ENCODE results near the gene FRMPD3. TPM values are rescaled to one million over a fixed set of nuclear protein-coding genes. Genes with fewer than 3 reads are reported as not detected.

Gene FRMPD3
- under 1 TPM in 1 of 2 donors, not detected in 1; 0.17 TPM for total RNA-seq
- 0 reads per million in 2 donors for total RNA-seq

- ATAC-seq (no peak), DNase-seq (no peak)
- H3K4me1 Mint-ChIP-seq: peaks cover 14% of the 10 kb centered on the region
- H3K27ac Mint-ChIP-seq: no peak within 1 kb of the TSS
- H3K36me3 Mint-ChIP-seq (ENCODE audit: low read depth): peaks cover 7% of the 10 kb centered on the region
- peak within 1 kb of the TSS; percentile 82 for H3K4me3 Mint-ChIP-seq
- peaks cover 50% of the 10 kb centered on the region for H3K27me3 Mint-ChIP-seq
- H3K9me3 ChIP-seq (ENCODE audit: control insufficient read depth, low read length, poor library complexity, severe bottlenecking): no peaks in the 10 kb centered on the region
Measured at GRCh38 chrX:107448998-107449835, at the start of gene FRMPD3. TSS of gene FRMPD3 (plus strand) at chrX:107449652. CDS start at chrX:107526589, 76,937 bp downstream.

- Mint-ChIP-seq H3K27ac (no peak overlapping the region), H3K4me3 (no peak overlapping the region), H3K36me3 (ENCODE audit: low read depth) (peaks cover 2% of the 10 kb centered on the region), H3K27me3 (peaks cover 4% of the 10 kb centered on the region), H3K4me1 (no peaks in the 10 kb centered on the region)
- DNase-seq (no peak), ATAC-seq (no peak)
- H3K9me3 ChIP-seq (ENCODE audit: control insufficient read depth, low read length, poor library complexity, severe bottlenecking): no peaks in the 10 kb centered on the region
Measured at GRCh38 chrX:107420571-107420970, 28.9 kb upstream of the FRMPD3 start.

- H3K4me1 Mint-ChIP-seq: no peaks in the 10 kb centered on the region
- peaks cover 2% of the 10 kb centered on the region for H3K36me3 Mint-ChIP-seq (ENCODE audit: low read depth)
- no peak overlapping the region for H3K27ac Mint-ChIP-seq
- no peaks in the 10 kb centered on the region for H3K9me3 ChIP-seq (ENCODE audit: control insufficient read depth, low read length, poor library complexity, severe bottlenecking)
- ATAC-seq (no peak), DNase-seq (no peak)
- H3K4me3 Mint-ChIP-seq: no peak overlapping the region
- peaks cover 2% of the 10 kb centered on the region for H3K27me3 Mint-ChIP-seq
Measured at GRCh38 chrX:107421337-107421861, 28.1 kb upstream of the FRMPD3 start.

GRCh38 chrX:107429090-107429489, 20.4 kb upstream of the FRMPD3 start:
- no peak overlapping the region for H3K4me3 Mint-ChIP-seq
- H3K27me3 Mint-ChIP-seq: no peaks in the 10 kb centered on the region
- H3K27ac Mint-ChIP-seq: peak overlapping the region; percentile 57
- DNase-seq (no peak), ATAC-seq (no peak)
- peaks cover 2% of the 10 kb centered on the region for H3K36me3 Mint-ChIP-seq (ENCODE audit: low read depth)
- no peaks in the 10 kb centered on the region for H3K9me3 ChIP-seq (ENCODE audit: control insufficient read depth, low read length, poor library complexity, severe bottlenecking)
- peaks cover 2% of the 10 kb centered on the region for H3K4me1 Mint-ChIP-seq

GRCh38 chrX:107440187-107440586, 9.3 kb upstream of the FRMPD3 start:
- Mint-ChIP-seq H3K27me3 (peaks cover 15% of the 10 kb centered on the region), H3K27ac (no peak overlapping the region), H3K4me1 (no peaks in the 10 kb centered on the region), H3K36me3 (ENCODE audit: low read depth) (no peaks in the 10 kb centered on the region), H3K4me3 (no peak overlapping the region)
- ATAC-seq (no peak), DNase-seq (no peak)
- no peaks in the 10 kb centered on the region for H3K9me3 ChIP-seq (ENCODE audit: control insufficient read depth, low read length, poor library complexity, severe bottlenecking)

GRCh38 chrX:107440692-107441091, 8.8 kb upstream of the FRMPD3 start:
- ATAC-seq: no peak
- Mint-ChIP-seq H3K4me3 (no peak overlapping the region), H3K27me3 (peaks cover 20% of the 10 kb centered on the region)

GRCh38 chrX:107442914-107443527, 6.4 kb upstream of the FRMPD3 start:
- no peaks in the 10 kb centered on the region for H3K9me3 ChIP-seq (ENCODE audit: control insufficient read depth, low read length, poor library complexity, severe bottlenecking)
- DNase-seq (no peak), ATAC-seq (no peak)
- no peak overlapping the region for H3K27ac Mint-ChIP-seq
- no peak overlapping the region for H3K4me3 Mint-ChIP-seq
- H3K4me1 Mint-ChIP-seq: no peaks in the 10 kb centered on the region
- H3K27me3 Mint-ChIP-seq: peaks cover 24% of the 10 kb centered on the region
- H3K36me3 Mint-ChIP-seq (ENCODE audit: low read depth): no peaks in the 10 kb centered on the region

More at GRCh38 chrX:107440692-107441091, 8.8 kb upstream of the FRMPD3 start:
- H3K27ac Mint-ChIP-seq: no peak overlapping the region
- no peak for DNase-seq
- no peaks in the 10 kb centered on the region for H3K4me1 Mint-ChIP-seq
- H3K9me3 ChIP-seq (ENCODE audit: control insufficient read depth, low read length, poor library complexity, severe bottlenecking): no peaks in the 10 kb centered on the region
- H3K36me3 Mint-ChIP-seq (ENCODE audit: low read depth): no peaks in the 10 kb centered on the region

- ATAC-seq: no peak
- Mint-ChIP-seq H3K4me1 (peaks cover 5% of the 10 kb centered on the region), H3K4me3 (no peak overlapping the region), H3K27ac (no peak overlapping the region), H3K27me3 (peaks cover 27% of the 10 kb centered on the region), H3K36me3 (ENCODE audit: low read depth) (peaks cover 5% of the 10 kb centered on the region)
- no peaks in the 10 kb centered on the region for H3K9me3 ChIP-seq (ENCODE audit: control insufficient read depth, low read length, poor library complexity, severe bottlenecking)
- no peak for DNase-seq
Measured at GRCh38 chrX:107445146-107445545, 4.3 kb upstream of the FRMPD3 start.

- no peaks in the 10 kb centered on the region for H3K9me3 ChIP-seq (ENCODE audit: control insufficient read depth, low read length, poor library complexity, severe bottlenecking)
- peaks cover 8% of the 10 kb centered on the region for H3K4me1 Mint-ChIP-seq
- peaks cover 7% of the 10 kb centered on the region for H3K36me3 Mint-ChIP-seq (ENCODE audit: low read depth)
- peaks cover 29% of the 10 kb centered on the region for H3K27me3 Mint-ChIP-seq
- H3K27ac Mint-ChIP-seq: no peak overlapping the region
- ATAC-seq (no peak), DNase-seq (no peak)
- H3K4me3 Mint-ChIP-seq: no peak overlapping the region
Measured at GRCh38 chrX:107445631-107446030, 3.8 kb upstream of the FRMPD3 start.

GRCh38 chrX:107447642-107448041, 1.8 kb upstream of the FRMPD3 start:
- Mint-ChIP-seq H3K27me3 (peaks cover 49% of the 10 kb centered on the region), H3K36me3 (ENCODE audit: low read depth) (peaks cover 7% of the 10 kb centered on the region), H3K4me3 (no peak overlapping the region), H3K4me1 (peaks cover 14% of the 10 kb centered on the region), H3K27ac (no peak overlapping the region)
- DNase-seq (no peak), ATAC-seq (no peak)
- no peaks in the 10 kb centered on the region for H3K9me3 ChIP-seq (ENCODE audit: control insufficient read depth, low read length, poor library complexity, severe bottlenecking)

- H3K27me3 Mint-ChIP-seq: peaks cover 51% of the 10 kb centered on the region
- peaks cover 14% of the 10 kb centered on the region for H3K4me1 Mint-ChIP-seq
- no peak for DNase-seq
- no peak for ATAC-seq
- H3K36me3 Mint-ChIP-seq (ENCODE audit: low read depth): peaks cover 7% of the 10 kb centered on the region
- peak overlapping the region; percentile 78 for H3K4me3 Mint-ChIP-seq
- H3K27ac Mint-ChIP-seq: no peak overlapping the region
- no peaks in the 10 kb centered on the region for H3K9me3 ChIP-seq (ENCODE audit: control insufficient read depth, low read length, poor library complexity, severe bottlenecking)
Measured at GRCh38 chrX:107448625-107448997, 841 bp upstream of the FRMPD3 start.

- DNase-seq: no peak
- Mint-ChIP-seq H3K27ac (no peak overlapping the region), H3K27me3 (peaks cover 38% of the 10 kb centered on the region), H3K4me3 (peak overlapping the region; percentile 82), H3K4me1 (peaks cover 14% of the 10 kb centered on the region), H3K36me3 (ENCODE audit: low read depth) (peaks cover 7% of the 10 kb centered on the region)
- no peaks in the 10 kb centered on the region for H3K9me3 ChIP-seq (ENCODE audit: control insufficient read depth, low read length, poor library complexity, severe bottlenecking)
- ATAC-seq: no peak
Measured at GRCh38 chrX:107450823-107451509, 1.5 kb downstream of the FRMPD3 start.

GRCh38 chrX:107451731-107452130, 2.3 kb downstream of the FRMPD3 start:
- no peaks in the 10 kb centered on the region for H3K9me3 ChIP-seq (ENCODE audit: control insufficient read depth, low read length, poor library complexity, severe bottlenecking)
- peaks cover 7% of the 10 kb centered on the region for H3K36me3 Mint-ChIP-seq (ENCODE audit: low read depth)
- peaks cover 14% of the 10 kb centered on the region for H3K4me1 Mint-ChIP-seq
- H3K27me3 Mint-ChIP-seq: peaks cover 41% of the 10 kb centered on the region
- no peak for ATAC-seq
- H3K4me3 Mint-ChIP-seq: no peak overlapping the region
- no peak for DNase-seq
- H3K27ac Mint-ChIP-seq: no peak overlapping the region
